Trophoblast cell (in vitro differentiated cells and primary cell): Measurements from ENCODE around the gene NALCN.

ENCODE experiments used
- DNase-seq, 2 donors: peaks; one replicate each; pipeline ENCODE4 v3.0.0-alpha.2; 2016
- H2AFZ ChIP-seq: 2 replicates; pipeline ENCODE4 v1.6.1; 2013; ENCODE audit warnings: low read length, moderate library complexity, mild to moderate bottlenecking; ENCODE audit not compliant: insufficient read depth, poor library complexity
- H2AK5ac ChIP-seq: 2 replicates; pipeline ENCODE4 v1.6.1; 2013; ENCODE audit warnings: mild to moderate bottlenecking, low read length
- H2BK120ac ChIP-seq: 2 replicates; pipeline ENCODE4 v1.6.1; 2013; ENCODE audit warnings: low read length, mild to moderate bottlenecking, moderate library complexity; ENCODE audit not compliant: insufficient read depth, poor library complexity
- H2BK12ac ChIP-seq: 2 replicates; pipeline ENCODE4 v1.6.1; 2013; ENCODE audit warnings: mild to moderate bottlenecking, low read length, moderate library complexity
- H2BK5ac ChIP-seq: 2 replicates; pipeline ENCODE4 v1.6.1; 2013; ENCODE audit warnings: low read length, low read depth, moderate library complexity, mild to moderate bottlenecking; ENCODE audit not compliant: poor library complexity
- H3K14ac ChIP-seq: 2 replicates; pipeline ENCODE4 v1.6.1; 2013; ENCODE audit warnings: mild to moderate bottlenecking, low read length
- H3K18ac ChIP-seq: 2 replicates; pipeline ENCODE4 v1.6.1; 2013; ENCODE audit warnings: mild to moderate bottlenecking, low read length
- H3K23ac ChIP-seq: 2 replicates; pipeline ENCODE4 v1.6.1; 2013; ENCODE audit warnings: low read length
- H3K27ac ChIP-seq: 2 replicates; pipeline ENCODE4 v1.5.1; 2013; ENCODE audit warnings: low read depth, mild to moderate bottlenecking, inconsistent platforms, low read length, moderate library complexity
- H3K27me3 ChIP-seq: 2 replicates; pipeline ENCODE4 v1.6.1; 2013; ENCODE audit warnings: inconsistent platforms, mild to moderate bottlenecking, low read length, moderate library complexity; ENCODE audit not compliant: insufficient read depth
- H3K36me3 ChIP-seq, 2 experiments: 1 replicate in 1 of 2; 2 replicates in 1 of 2; pipeline ENCODE4 v1.6.1; 2013; ENCODE audit warnings: low read length in 2 of 2, mild to moderate bottlenecking in 2 of 2, moderate library complexity in 1 of 2; ENCODE audit not compliant: insufficient read depth in 2 of 2, control insufficient read depth in 1 of 2
- H3K4ac ChIP-seq: 2 replicates; pipeline ENCODE4 v1.6.1; 2013; ENCODE audit warnings: low read depth, mild to moderate bottlenecking, low read length, moderate library complexity
- H3K4me1 ChIP-seq, 2 experiments: 1 replicate in 1 of 2; 2 replicates in 1 of 2; pipeline ENCODE4 v1.6.1; 2013; ENCODE audit warnings: low read length in 2 of 2, mild to moderate bottlenecking in 2 of 2, moderate library complexity in 1 of 2; ENCODE audit not compliant: insufficient read depth in 2 of 2, control insufficient read depth in 1 of 2
- H3K4me2 ChIP-seq: 2 replicates; pipeline ENCODE4 v1.6.1; 2013; ENCODE audit warnings: inconsistent platforms, mild to moderate bottlenecking, low read length, moderate library complexity
- H3K4me3 ChIP-seq: 2 replicates; pipeline ENCODE4 v1.5.1; 2013; ENCODE audit warnings: mild to moderate bottlenecking, low read depth, low read length, inconsistent platforms
- H3K79me1 ChIP-seq: one replicate; pipeline ENCODE4 v1.6.1; 2013; ENCODE audit warnings: low read length
- H3K79me2 ChIP-seq: 2 replicates; pipeline ENCODE4 v1.6.1; 2013; ENCODE audit warnings: low read length, mild to moderate bottlenecking; ENCODE audit not compliant: control insufficient read depth, insufficient read depth, poor library complexity
- H3K9ac ChIP-seq: 2 replicates; pipeline ENCODE4 v1.6.1; 2013; ENCODE audit warnings: mild to moderate bottlenecking, low read length
- H3K9me3 ChIP-seq: 2 replicates; pipeline ENCODE4 v1.6.1; 2013; ENCODE audit warnings: low read depth, mild to moderate bottlenecking, control low read depth, inconsistent platforms, low read length; ENCODE audit not compliant: insufficient read depth
- H4K12ac ChIP-seq: 2 replicates; pipeline ENCODE4 v1.6.1; 2013; ENCODE audit warnings: low read depth, mild to moderate bottlenecking, low read length, moderate library complexity
- H4K8ac ChIP-seq: 2 replicates; pipeline ENCODE4 v1.6.1; 2013; ENCODE audit warnings: low read depth, mild to moderate bottlenecking, low read length, moderate library complexity
- H4K91ac ChIP-seq: one replicate; pipeline ENCODE4 v1.6.1; 2013; ENCODE audit warnings: low read depth, mild to moderate bottlenecking, low read length, moderate library complexity
- WGBS: extraction: QIAGEN DNeasy Blood & Tissue Kit; methylation state at CpG from one replicate; pipeline ENCODE4 v1.1.7; 2013; ENCODE audit warnings: missing lambda C conversion rate; ENCODE audit not compliant: insufficient read length, insufficient coverage; ENCODE audit errors: extremely low coverage; 5-methylcytosine and 5-hydroxymethylcytosine counted together

The NALCN gene

GRCh38 chr13:101026328-101026727 lies 390.0 kb downstream of the NALCN start:
- H3K79me1 ChIP-seq, result no peaks in the 10 kb centered on the region
- no peak overlapping the region for H4K8ac ChIP-seq
- no peak overlapping the region for H3K14ac ChIP-seq
- no peak overlapping the region for H4K91ac ChIP-seq
- no peak overlapping the region for H3K4me3 ChIP-seq
- no peak overlapping the region for H3K27ac ChIP-seq
- no CpG with 5 or more reads among the region's 6 CpGs for WGBS
- no peaks in the 10 kb centered on the region for H3K79me2 ChIP-seq
- H3K27me3 ChIP-seq, result no peaks in the 10 kb centered on the region
- H3K9me3 ChIP-seq, result no peaks in the 10 kb centered on the region
- H2BK120ac ChIP-seq, result no peak overlapping the region
- no peak overlapping the region for H2AK5ac ChIP-seq
- no peak overlapping the region for H3K4ac ChIP-seq
- no peak overlapping the region for H3K18ac ChIP-seq
- no peak overlapping the region for H3K4me2 ChIP-seq
- no peak overlapping the region for H2AFZ ChIP-seq
- H2BK12ac ChIP-seq, result no peak overlapping the region
- peak in 1 of 2 donors; percentile 21 for DNase-seq
- no peak overlapping the region for H2BK5ac ChIP-seq
- no peak overlapping the region for H3K9ac ChIP-seq
- no peaks in the 10 kb centered on the region for H3K4me1 ChIP-seq
- H3K23ac ChIP-seq, result no peak overlapping the region
- no peak overlapping the region for H4K12ac ChIP-seq
- H3K36me3 ChIP-seq, result no peaks in the 10 kb centered on the region

- H3K4me2 ChIP-seq, result no peak overlapping the region
- no peak overlapping the region for H4K12ac ChIP-seq
- no CpG with 5 or more reads among the region's 8 CpGs for WGBS
- no peak overlapping the region for H2BK12ac ChIP-seq
- H3K4me3 ChIP-seq, result no peak overlapping the region
- no peak overlapping the region for H3K23ac ChIP-seq
- H4K91ac ChIP-seq, result no peak overlapping the region
- no peaks in the 10 kb centered on the region for H3K79me2 ChIP-seq
- H3K9ac ChIP-seq, result no peak overlapping the region
- H3K36me3 ChIP-seq, result no peaks in the 10 kb centered on the region
- no peaks in the 10 kb centered on the region for H3K9me3 ChIP-seq
- H4K8ac ChIP-seq, result no peak overlapping the region
- no peaks in the 10 kb centered on the region for H3K27me3 ChIP-seq
- no peak for DNase-seq
- no peak overlapping the region for H3K4ac ChIP-seq
- H2AK5ac ChIP-seq, result no peak overlapping the region
- no peaks in the 10 kb centered on the region for H3K4me1 ChIP-seq
- no peak overlapping the region for H2BK5ac ChIP-seq
- no peaks in the 10 kb centered on the region for H3K79me1 ChIP-seq
- H3K18ac ChIP-seq, result no peak overlapping the region
- no peak overlapping the region for H3K14ac ChIP-seq
- H2AFZ ChIP-seq, result no peak overlapping the region
- no peak overlapping the region for H3K27ac ChIP-seq
- no peak overlapping the region for H2BK120ac ChIP-seq
Measured at GRCh38 chr13:101025925-101026324, 390.4 kb downstream of the NALCN start.

GRCh38 chr13:101025519-101025918 lies 390.8 kb downstream of the NALCN start:
- Histone ChIP-seq H3K79me1 (no peaks in the 10 kb centered on the region), H4K12ac (no peak overlapping the region), H3K18ac (no peak overlapping the region), H3K27ac (no peak overlapping the region), H3K9ac (no peak overlapping the region), H2AK5ac (no peak overlapping the region), H2BK120ac (no peak overlapping the region), H3K14ac (no peak overlapping the region), H2BK5ac (no peak overlapping the region), H4K91ac (no peak overlapping the region), H3K79me2 (no peaks in the 10 kb centered on the region), H3K4me1 (no peaks in the 10 kb centered on the region), H2AFZ (no peak overlapping the region), H4K8ac (no peak overlapping the region), H3K4me2 (no peak overlapping the region), H3K4me3 (no peak overlapping the region), H3K4ac (no peak overlapping the region), H2BK12ac (no peak overlapping the region), H3K9me3 (no peaks in the 10 kb centered on the region), H3K36me3 (no peaks in the 10 kb centered on the region), H3K23ac (no peak overlapping the region), H3K27me3 (no peaks in the 10 kb centered on the region)
- WGBS, result no CpG with 5 or more reads among the region's 9 CpGs
- no peak for DNase-seq

- Histone ChIP-seq H3K18ac (no peak overlapping the region), H3K79me1 (no peaks in the 10 kb centered on the region), H2BK12ac (no peak overlapping the region), H3K79me2 (no peaks in the 10 kb centered on the region), H2BK5ac (no peak overlapping the region), H3K23ac (no peak overlapping the region), H3K9me3 (no peaks in the 10 kb centered on the region), H3K27me3 (no peaks in the 10 kb centered on the region), H4K8ac (no peak overlapping the region), H2BK120ac (no peak overlapping the region), H3K14ac (no peak overlapping the region), H2AFZ (no peak overlapping the region), H3K4me1 (peaks cover 7 to 8% of the 10 kb centered on the region in 2 experiments), H3K4me3 (no peak overlapping the region), H3K4me2 (no peak overlapping the region), H4K12ac (no peak overlapping the region), H3K9ac (no peak overlapping the region), H3K4ac (no peak overlapping the region), H4K91ac (no peak overlapping the region), H2AK5ac (no peak overlapping the region), H3K36me3 (no peaks in the 10 kb centered on the region), H3K27ac (no peak overlapping the region)
- DNase-seq, result peak; percentile 16 to 32
- WGBS, result no CpG with 5 or more reads among the region's 1 CpG
Measured at GRCh38 chr13:101019126-101019525, 397.2 kb downstream of the NALCN start.
